Measurements from ENCODE around the gene RAMP1. TPM values are rescaled to one million over a fixed set of nuclear protein-coding genes. Genes with fewer than 3 reads are reported as not detected.

Gene RAMP1
- total and polyA plus RNA-seq, 9 of the 15 experiments (the other 6 are each of a cell fraction or from before 2014, with no cell fraction given), result 0.72 to 0.77 TPM; not detected in 7

- Histone ChIP-seq H3K4me2 (ENCODE audit: insufficient read depth, low read length) (no peak overlapping the region), H3K79me2 (ENCODE audit: control insufficient read depth, insufficient read depth, low read length) (no peaks in the 10 kb centered on the region), H3K27ac (ENCODE audit: extremely low read depth, low read depth, low read length) (no peak overlapping the region), H3K4me3 (no peak overlapping the region), H3K4me1 (replicated peaks in 1 of 2; ENCODE audit: control insufficient read depth in 2 of 2, insufficient read depth in 2 of 2, low read length in 2 of 2) (peaks cover 0 to 5% of the 10 kb centered on the region in 2 experiments; a peak in 1 of 5 replicates), H3K9me1 (ENCODE audit: control insufficient read depth, insufficient read depth, low read length) (no peaks in the 10 kb centered on the region), H2AFZ (ENCODE audit: low read depth, low read length) (no peak overlapping the region), H3K36me3 (ENCODE audit: control insufficient read depth, insufficient read depth, low read length) (no peaks in the 10 kb centered on the region), H3K9me3 (replicated peaks; ENCODE audit: control insufficient read depth, insufficient read depth, low read depth, low read length) (no peaks in the 10 kb centered on the region), H3K9ac (ENCODE audit: insufficient read depth in 1 of 2, low read depth in 2 of 2, low read length in 2 of 2) (no peak overlapping the region), H3K27me3 (ENCODE audit: control insufficient read depth in 2 of 2, insufficient read depth in 2 of 2, low read length in 2 of 2) (peaks cover 0 to 28% of the 10 kb centered on the region in 2 experiments; a peak in 2 of 5 replicates), H4K20me1 (replicated peaks; ENCODE audit: control insufficient read depth, insufficient read depth, low read length) (no peaks in the 10 kb centered on the region)
- DNase-seq (ENCODE audit: extremely low read depth in 1 of 4, low spot score in 3 of 4) (no peak), ATAC-seq (no peak), FAIRE-seq (no peak)
- whole genome bisulfite sequencing (ENCODE audit: insufficient coverage, low coverage, missing lambda C conversion rate), result 0% methylated on average over 3 of the region's 3 CpGs
- BruUV-seq (replicated peaks), result no TSS peak
- ChIA-PET CTCF (ENCODE audit: low intra/inter-chr PET ratio) (no interaction called here), POLR2A (interaction anchor here (0.9 kb wide), 1 partner anchor 313 kb away, joined by 3 read pairs; no protein-coding TSS in a partner anchor)
- TF ChIP-seq FOXK2 (conservative IDR thresholded peaks at IDR 0.05 in 1 of 2, IDR thresholded peaks at IDR 0.05 in 1 of 2; ENCODE audit: low read depth in 2 of 2) (no peak), TEAD1 (CRISPR knock-in tag; IDR thresholded peaks at IDR 0.05) (no peak), HEY1 (CRISPR knock-in tag; IDR thresholded peaks at IDR 0.05; ENCODE audit: borderline replicate concordance) (no peak), SAFB (IDR thresholded peaks at IDR 0.05; ENCODE audit: borderline replicate concordance, low read depth, low read length) (no peak), NR2F6 (CRISPR knock-in tag; IDR thresholded peaks at IDR 0.05) (no peak), MAZ (CRISPR knock-in tag; conservative IDR thresholded peaks at IDR 0.05 in 1 of 2, IDR thresholded peaks at IDR 0.05 in 1 of 2) (no peak), KAT8 (IDR thresholded peaks at IDR 0.05; ENCODE audit: low read depth) (no peak), RFX1 (IDR thresholded peaks at IDR 0.05) (no peak), ZNF57 (CRISPR knock-in tag; IDR thresholded peaks at IDR 0.05) (no peak), DLX4 (CRISPR knock-in tag; IDR thresholded peaks at IDR 0.05) (no peak), HMG20B (CRISPR knock-in tag; IDR thresholded peaks at IDR 0.05) (no peak), STAT6 (CRISPR knock-in tag; IDR thresholded peaks at IDR 0.05) (no peak), ZNF124 (CRISPR knock-in tag; IDR thresholded peaks at IDR 0.05) (no peak), ARNT (IDR thresholded peaks at IDR 0.05) (no peak), ZNF140 (CRISPR knock-in tag; IDR thresholded peaks at IDR 0.05) (no peak), DPF2 (IDR thresholded peaks at IDR 0.05) (no peak)
- intact Hi-C loops (cut with micrococcal nuclease) (loop anchor here (10.0 kb wide), 1 partner anchor 281 kb away; the partner anchor contains the start of gene KLHL30), in situ Hi-C loops (cut with MboI) (loop anchor here (10.0 to 25.0 kb wide), 2 partner anchors 251 to 408 kb away; partner anchors contain the start of gene ESPNL)
These were observed 5.1 kb upstream of the RAMP1 start for GRCh38 chr2:237854295-237854694.
